A549 (cell line): Measurements from ENCODE around the gene AKAP5.

Source experiments
- BHLHE40 ChIP-seq: IDR thresholded peaks from 2 replicates; pipeline ENCODE4 v1.6.1; 2012; ENCODE audit warnings: low read depth, low read length, inconsistent platforms
- CTCF ChIP-seq: fragments of >200 bp; sonication (Bioruptor Twin); formaldehyde crosslinking; IDR thresholded peaks from 3 replicates; pipeline ENCODE4 v1.5.1; 2016
- EHMT2 ChIP-seq: fragments of 200-600 bp; sonication (generic); IDR thresholded peaks from 2 replicates; pipeline ENCODE4 v1.6.1; 2016; ENCODE audit warnings: antibody characterized with exemption, low read depth, mild to moderate bottlenecking, moderate library complexity
- ELK1 ChIP-seq: fragments of 150-350 bp; IDR thresholded peaks from 2 replicates; pipeline ENCODE4 v1.6.1; 2014; ENCODE audit warnings: low read depth, mild to moderate bottlenecking, low read length
- EP300 ChIP-seq, 2 experiments: fragments of >200 bp; sonication (Bioruptor Twin); formaldehyde crosslinking; IDR thresholded peaks; 2 replicates in 1 of 2; 3 replicates in 1 of 2; pipeline ENCODE4 v1.6.1; 2016 to 2017
- HDAC2 ChIP-seq: fragments of 200-600 bp; sonication (generic); IDR thresholded peaks from 2 replicates; pipeline ENCODE4 v1.6.1; 2016
- JUNB ChIP-seq: fragments of >200 bp; sonication (Bioruptor Twin); formaldehyde crosslinking; IDR thresholded peaks from 2 replicates; pipeline ENCODE4 v1.6.1; 2016
- KDM1A ChIP-seq: fragments of 200-600 bp; sonication (generic); IDR thresholded peaks from 2 replicates; pipeline ENCODE4 v1.6.1; 2016; ENCODE audit warnings: low read depth, mild to moderate bottlenecking
- POLR2A ChIP-seq: IDR thresholded peaks from 2 replicates; pipeline ENCODE4 v1.6.1; 2012; ENCODE audit warnings: mild to moderate bottlenecking, low read length
- RAD21 ChIP-seq, 2 experiments: fragments of >200 bp in 1 of 2; sonication (Bioruptor Twin) in 1 of 2; formaldehyde crosslinking in 1 of 2; IDR thresholded peaks in 1 of 2; conservative IDR thresholded peaks in 1 of 2; 2 replicates in 1 of 2; 3 replicates in 1 of 2; pipeline ENCODE4 v1.6.1; 2012 to 2018; ENCODE audit warnings: inconsistent platforms in 1 of 2
- REST ChIP-seq: fragments of 200-600 bp; sonication (generic); IDR thresholded peaks from 2 replicates; pipeline ENCODE4 v1.6.1; 2016; ENCODE audit warnings: antibody characterized with exemption, mild to moderate bottlenecking, moderate library complexity
- RFX5 ChIP-seq: fragments of 450-650 bp; IDR thresholded peaks from 2 replicates; pipeline ENCODE4 v1.7.1; 2014; ENCODE audit warnings: antibody characterized with exemption, mild to moderate bottlenecking, moderate library complexity
- USF2 ChIP-seq: fragments of 450-650 bp; IDR thresholded peaks from 2 replicates; pipeline ENCODE4 v1.6.1; 2014; ENCODE audit warnings: antibody characterized with exemption

- TF ChIP-seq REST = no peak
- no peak for TF ChIP-seq USF2
- no peak for TF ChIP-seq ELK1
- TF ChIP-seq POLR2A = no peak
- no peak for TF ChIP-seq CTCF
- TF ChIP-seq RFX5 = no peak
- no peak for TF ChIP-seq BHLHE40
- no peak for TF ChIP-seq EHMT2
- TF ChIP-seq JUNB = no peak
- no peak for TF ChIP-seq KDM1A
- no peak for TF ChIP-seq EP300 (IDR thresholded peaks at IDR 0.05)
- TF ChIP-seq HDAC2 = no peak
- TF ChIP-seq RAD21 (conservative IDR thresholded peaks at IDR 0.05 in 1 of 2, IDR thresholded peaks at IDR 0.05 in 1 of 2) = no peak
Measured at GRCh38 chr14:64513271-64513670, 48.0 kb downstream of the AKAP5 start.
